D341Med (cell line): ENCODE data around the gene ZSWIM7.
"Not testable (repeated sequence)": the region's sequence is repeated elsewhere in the genome, so short reads cannot be mapped to it uniquely, and the experiment has no call there.

ENCODE experiments used
- DNase-seq: peaks from one replicate; pipeline ENCODE4 v3.0.0; 2012; ENCODE audit warnings: low spot score

Gene ZSWIM7

DNA sequence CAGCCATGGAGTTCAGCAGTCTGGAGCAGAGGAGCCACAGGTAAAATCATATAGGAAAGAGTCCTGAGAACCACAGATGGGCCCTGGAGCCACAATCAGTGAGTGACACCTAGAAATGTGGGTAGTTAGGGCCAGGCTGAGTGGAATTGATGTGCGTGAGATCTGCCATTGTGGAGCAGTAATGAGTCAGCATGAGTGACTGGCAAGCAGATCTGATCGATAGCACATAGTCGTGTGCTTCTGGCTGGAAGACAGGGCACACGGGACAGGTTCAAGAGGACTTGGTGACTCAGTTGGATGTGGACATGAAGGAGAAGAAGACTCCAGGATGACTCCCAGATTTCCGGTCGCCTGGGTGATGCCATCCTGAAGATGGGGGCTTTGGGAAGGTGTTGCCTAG is 42.3 kb downstream of the ZSWIM7 start:
- no peak for DNase-seq

DNA sequence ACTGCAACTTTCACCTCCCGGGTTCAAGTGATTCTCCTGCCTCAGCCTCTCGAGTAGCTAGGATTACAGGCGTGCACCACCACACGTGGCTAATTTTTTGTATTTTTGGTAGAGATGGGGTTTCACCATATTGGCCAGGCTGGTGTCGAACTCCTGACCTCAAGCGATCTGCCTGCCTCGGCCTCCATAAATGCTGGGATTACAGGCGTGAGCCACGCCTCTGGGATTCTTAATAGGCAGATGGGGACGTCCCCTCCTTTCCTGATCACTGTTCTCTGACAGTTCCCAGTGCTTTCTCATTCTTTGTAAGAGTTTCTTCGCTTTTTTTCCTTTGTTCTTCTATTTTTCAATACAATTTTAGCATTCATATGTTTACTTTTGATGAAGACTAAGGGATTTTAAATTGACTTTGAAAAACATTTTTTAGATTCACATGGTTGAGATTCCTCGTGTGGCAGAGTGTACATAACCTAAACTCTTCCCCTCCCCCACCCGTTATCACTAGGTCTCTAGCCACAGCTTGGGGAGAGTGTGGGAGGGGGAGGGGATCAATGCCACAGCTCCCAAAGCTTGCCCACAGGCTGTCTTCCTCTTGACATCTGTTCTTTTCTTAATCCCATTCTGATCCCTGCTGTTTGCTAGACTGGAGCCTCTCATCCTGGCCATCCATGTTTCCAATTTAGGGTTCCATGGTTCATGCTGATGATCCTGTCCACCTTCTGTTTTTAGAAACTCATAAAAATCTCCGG is 43.5 kb downstream of the ZSWIM7 start:
- DNase-seq: no peak

DNA sequence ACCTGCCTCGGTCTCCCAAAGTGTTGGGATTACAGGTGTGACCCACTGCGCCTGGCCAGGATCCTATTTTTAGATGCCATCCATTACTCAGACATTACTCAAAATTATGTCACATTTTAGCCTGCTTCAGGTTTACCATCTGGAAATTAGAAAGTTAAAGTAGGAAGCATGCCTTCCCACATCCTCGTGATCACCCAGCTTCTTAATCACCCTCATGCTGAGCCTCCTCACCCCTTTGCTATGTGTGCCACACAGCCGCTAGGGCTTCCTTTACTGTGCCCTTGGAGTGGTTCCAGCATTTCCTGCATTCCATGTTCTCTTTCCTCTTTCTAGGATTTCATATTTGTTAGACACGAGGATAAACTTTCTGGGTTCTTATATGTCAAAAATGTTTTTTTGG is 45.3 kb downstream of the ZSWIM7 start:
- DNase-seq: no peak

DNA sequence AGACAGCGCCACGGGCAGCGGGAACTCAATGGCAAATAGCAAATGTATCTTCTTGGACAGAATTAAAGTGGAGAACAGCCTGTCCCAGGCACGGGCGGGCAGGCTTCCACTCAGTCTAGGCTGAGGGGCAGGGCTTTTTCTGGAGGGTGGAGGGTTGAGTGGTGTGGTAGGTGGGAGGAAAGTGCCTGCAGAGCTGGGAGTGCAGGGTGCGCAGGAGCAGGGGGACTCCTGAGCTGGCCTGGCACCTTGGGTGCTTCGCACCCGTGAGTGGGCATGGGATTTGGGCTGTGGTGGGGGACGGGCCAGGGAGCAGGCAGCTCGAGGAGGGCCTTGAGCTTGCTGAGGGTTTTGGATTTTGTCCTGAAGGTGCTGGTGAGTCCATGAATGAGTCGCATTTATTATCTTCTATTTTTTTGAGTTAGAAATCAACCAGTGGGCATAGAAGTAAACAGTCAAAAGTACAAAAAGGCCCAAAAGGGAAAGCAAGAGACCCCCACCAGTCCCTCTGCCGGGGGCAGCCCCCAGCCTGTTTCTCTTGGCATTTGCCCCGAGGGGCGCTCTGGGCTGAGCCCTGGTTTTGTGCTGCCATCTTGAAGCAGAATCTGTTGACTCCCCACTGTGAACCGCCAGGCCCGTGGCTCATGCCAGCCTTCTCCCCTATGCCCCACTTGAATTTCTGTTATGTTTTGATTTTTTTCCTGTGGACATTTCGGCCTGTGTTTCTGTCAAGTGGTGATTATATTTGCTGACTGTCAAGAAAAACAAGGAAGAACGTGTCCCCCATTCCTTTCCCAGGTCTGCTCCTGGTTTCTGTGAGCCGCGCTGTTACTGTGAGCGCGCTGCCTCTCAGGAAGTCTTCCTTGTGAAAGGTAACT is 46.4 kb downstream of the ZSWIM7 start:
- no peak for DNase-seq

DNA sequence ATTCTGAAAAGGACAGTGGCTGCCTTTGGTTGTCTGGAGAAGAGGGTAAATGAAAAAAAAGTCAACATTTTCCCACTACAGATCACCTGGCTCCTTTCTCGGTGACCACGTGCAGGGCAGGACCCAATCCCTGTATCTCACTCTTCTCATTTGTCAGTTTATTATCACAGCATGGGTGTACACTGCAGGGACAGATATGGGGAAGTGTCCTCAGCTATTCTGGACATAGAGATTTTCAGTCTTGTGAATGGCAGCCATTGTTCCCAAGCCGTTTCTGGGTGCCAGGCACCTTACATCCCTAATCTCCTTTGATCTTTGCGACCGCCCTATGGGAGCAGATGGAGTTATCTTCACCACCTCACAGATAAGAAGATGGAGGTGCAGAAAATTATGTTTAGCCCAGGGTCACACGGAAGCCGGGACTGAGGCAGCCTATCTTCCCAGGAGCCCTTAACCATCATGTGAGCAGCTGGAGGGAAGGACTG is 47.4 kb downstream of the ZSWIM7 start:
- DNase-seq: no peak

DNA sequence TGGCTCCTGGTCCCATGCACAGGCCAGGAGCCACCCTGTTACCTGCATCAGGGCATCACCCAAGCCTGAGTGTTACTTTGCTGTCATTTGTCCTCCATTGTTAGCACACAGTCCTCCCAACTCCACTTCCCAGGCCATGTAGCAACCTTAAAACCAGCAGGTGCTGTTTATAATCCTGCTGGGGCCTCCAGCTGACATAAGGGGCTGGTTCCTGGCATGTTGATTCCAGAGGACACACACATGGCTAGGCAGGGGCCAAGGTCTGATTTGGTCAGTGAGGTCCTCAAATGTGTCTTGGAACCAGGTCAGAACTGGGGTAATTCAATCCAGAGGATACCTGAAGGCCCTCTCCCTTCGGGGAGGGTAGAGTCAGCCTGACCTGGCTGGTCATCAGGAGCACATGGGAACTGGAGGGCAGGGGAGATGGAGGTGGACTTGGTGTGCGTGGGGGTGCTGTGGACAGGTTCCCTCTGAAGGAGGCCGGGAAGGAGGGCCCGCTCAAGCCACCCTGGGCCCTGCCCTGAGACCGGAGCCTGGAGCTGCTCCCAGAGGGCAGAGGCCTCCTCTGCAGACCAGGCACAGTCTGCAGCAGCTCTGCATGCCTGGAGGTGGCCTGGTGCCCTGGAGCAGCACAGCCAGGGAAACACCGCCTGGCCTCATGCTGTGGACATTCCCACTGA is 48.0 kb downstream of the ZSWIM7 start:
- DNase-seq: no peak

DNA sequence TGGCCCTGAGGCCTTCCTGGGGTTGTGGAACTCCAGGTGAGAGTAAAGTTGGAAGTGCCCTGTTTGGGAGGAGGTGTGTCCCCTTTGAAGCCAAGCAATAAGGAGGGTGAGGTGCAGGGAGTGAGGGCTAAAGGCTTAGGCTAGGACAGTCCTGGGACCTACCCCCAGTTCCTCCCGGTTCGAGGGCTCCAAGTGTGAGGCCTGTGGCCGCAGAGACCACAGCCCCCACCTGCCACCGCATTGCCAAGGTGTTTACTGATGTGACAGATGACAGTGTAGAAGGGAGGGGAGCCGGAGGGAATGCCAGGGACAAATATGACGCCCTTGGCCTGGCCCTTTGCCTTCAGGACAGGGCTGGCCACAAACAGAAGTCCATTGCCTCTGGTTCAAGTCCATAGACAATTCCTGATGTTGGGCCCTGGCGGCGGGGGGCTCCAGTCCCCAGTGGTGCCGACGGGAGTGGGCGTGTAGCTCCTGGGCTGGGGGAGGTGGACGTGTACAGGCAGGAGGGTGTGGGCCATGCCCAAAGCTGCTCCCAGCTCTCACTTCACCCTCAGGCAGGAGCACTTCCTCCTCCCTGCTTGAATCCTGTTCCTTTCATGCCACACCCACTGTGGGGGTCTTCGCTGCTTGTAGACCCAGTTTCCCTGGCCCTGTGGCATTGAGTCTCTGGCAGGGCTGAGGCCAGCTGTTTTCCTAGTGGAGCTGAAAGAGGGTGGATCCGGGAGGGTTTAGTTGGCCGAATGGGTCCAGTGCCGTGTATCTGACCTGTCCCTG is 51.3 kb downstream of the ZSWIM7 start:
- no peak for DNase-seq

DNA sequence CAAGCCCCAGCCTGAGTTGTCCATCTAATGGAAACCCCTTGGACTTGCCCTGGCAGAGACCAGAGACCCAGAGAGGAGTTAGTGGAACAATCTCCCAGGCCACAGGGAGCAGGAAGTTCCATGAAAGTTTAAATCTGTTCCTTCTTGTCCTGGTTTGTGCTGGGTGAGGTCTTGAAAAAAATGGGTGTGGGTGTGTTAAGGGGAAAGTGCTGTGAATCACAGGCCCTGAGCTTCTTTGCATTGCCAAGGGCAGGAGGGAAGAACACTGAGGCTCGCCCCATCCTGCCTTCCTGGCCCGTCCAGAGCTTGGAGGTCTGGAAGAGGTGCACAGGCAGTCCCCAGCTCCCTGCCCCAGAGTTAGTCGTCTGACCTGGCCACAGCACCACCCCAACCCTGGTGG is 52.2 kb downstream of the ZSWIM7 start:
- no peak for DNase-seq

DNA sequence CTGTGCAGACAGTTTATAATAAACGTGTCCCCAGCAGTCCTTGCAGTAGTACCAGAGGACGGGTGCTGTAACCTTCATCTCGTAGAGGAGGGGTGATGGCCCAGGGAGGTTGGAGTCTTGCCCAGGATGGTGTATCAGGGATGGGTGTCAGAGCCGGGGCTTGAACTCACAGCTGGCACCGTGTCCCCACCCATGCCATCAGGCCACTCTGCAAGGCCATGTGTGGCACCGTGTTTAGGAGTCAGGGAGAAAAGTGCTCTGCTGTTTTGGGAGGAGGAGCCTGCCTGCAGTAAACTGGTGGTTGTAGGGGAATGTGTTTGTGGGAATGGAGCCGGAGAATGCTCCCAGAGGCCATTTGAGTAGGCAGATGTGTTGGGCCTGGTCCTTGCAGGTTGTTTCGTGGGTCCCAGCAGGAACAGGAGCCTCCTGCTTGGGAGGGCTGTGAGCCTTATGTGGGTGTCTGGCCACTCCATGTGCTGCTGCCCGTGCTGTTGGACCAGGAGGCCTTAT is 52.8 kb downstream of the ZSWIM7 start:
- DNase-seq: no peak

DNA sequence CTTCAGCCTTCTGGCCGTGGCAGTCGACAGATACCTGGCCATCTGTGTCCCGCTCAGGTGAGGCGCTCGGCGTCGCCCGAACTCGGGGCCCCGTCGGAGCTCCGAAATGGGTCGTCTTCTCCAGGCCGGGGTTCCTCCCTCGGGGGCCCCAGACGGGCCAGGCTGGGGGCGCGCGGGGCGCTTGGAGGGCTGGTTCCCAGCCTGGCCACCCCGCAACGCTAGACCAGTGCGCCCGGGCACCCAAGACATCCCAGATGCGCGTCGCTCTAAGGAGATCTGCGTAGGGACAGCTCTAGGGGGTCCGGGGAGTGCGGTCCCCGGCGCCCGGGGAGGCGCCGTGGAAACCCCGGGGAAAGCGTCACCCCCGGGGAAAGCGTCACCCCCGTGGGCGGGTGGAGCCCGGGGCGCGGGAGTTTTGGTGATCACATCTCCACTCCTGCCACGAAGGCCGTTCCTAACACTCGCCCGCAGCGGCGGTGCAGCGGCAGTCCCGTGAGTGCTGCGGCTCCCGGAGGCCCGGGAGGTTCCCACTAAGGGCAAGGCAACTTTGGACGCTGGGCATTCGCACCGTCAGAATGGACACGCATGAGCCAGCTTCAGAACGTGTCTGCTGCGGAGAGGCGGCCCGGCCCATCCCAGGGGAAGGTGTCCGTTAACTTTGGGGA is 53.8 kb downstream of the ZSWIM7 start:
- DNase-seq: no peak

DNA sequence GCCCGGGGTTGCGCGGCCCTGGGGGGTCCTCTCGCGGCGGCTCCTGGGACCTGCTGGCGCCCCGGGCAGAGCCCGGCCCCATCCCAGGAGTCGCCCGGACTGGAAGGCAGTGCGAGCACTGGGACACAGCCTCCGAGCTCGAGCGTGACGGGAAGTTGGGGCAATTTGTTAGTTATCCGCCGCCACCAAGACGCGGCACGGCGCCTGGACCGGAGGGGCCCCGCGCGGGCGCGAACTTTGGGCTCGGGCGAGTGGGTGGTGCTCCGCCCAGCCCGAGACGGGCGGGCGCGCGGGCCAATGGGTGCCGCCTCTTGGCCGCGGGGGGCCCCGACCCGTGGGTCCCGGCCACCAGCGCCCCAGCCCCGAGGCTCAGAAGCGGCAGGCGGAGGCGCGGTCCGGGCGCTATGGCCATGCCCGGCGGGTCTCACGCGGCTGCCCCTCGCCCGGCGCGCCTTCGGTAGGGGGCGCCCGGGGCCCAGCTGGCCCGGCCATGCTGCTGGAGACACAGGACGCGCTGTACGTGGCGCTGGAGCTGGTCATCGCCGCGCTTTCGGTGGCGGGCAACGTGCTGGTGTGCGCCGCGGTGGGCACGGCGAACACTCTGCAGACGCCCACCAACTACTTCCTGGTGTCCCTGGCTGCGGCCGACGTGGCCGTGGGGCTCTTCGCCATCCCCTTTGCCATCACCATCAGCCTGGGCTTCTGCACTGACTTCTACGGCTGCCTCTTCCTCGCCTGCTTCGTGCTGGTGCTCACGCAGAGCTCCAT is 54.6 kb downstream of the ZSWIM7 start, which contains the start of gene ADORA2B:
ADORA2B (plus strand) TSS at position 372 of the 768 bp plus-strand sequence; CDS start at position 491, 119 bp downstream.
- DNase-seq: peak; percentile 83

DNA sequence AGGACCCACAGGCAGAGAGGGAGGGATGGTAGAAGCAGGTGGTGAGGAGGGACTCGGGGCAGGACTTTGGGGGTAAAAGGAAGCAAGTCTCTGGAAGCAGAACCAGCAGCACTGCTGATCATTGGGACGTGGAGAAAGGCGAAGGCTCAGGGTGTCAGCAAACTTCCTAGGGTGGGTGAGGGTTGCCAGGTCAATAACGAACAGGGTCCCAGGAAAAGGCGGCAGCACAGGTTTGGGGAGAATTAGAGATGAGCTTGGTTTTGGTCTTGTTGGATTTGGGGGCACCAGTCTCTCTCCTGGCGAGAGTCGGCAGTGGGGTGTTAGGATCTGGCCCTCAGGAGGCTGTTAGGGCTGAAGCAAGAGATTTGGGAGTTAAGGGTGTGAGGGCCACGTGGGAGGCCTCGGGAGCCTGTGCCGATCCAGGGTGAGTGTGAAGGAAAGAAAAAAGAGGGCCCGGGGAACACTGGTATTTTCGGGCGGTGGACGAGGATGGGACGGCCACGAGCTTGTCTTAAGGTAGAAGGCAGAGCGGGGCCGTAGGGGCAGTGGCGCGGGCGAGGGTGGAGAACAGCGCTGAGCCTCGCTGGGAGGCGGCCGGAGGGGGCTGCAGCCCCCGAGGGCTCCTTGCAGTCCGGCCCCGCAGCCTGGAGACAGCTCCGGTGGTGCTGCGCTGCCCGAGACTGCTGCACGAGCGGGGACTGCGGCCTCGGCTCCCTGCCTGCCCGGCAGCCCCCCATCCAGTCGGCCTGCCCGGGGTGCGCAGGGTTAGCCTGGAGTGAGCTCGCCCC is 55.3 kb downstream of the ZSWIM7 start:
- DNase-seq: no peak

DNA sequence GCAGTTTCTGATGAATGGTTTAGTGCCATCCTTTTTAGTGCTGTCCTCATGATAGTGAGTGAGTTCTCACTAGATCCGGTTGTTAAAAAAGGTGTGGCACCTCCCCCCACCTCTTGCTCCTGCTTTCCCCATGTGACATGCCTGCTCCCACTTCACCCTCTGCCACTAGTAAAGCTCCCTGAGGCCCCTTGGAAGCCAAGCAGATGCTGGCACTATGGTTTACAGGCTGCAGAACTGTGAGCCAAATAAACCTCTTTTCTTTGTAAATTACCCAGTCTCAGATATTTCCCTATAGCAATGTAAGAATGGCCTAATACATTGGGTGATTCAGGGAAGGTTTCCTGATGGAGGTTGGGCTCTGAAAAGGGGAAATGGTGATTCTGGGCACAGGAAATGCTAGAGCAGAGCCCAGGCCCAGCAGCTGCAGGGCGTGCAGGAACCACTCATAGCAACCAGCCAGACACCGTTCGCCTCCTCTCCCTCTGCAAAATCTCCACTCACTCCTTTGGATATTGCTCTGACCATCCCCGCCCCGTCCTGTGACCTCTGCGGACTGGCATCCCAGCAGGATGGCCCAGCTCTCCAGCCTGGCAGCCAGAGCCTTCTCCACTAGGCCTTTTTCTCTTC is 57.2 kb downstream of the ZSWIM7 start:
- DNase-seq: no peak

DNA sequence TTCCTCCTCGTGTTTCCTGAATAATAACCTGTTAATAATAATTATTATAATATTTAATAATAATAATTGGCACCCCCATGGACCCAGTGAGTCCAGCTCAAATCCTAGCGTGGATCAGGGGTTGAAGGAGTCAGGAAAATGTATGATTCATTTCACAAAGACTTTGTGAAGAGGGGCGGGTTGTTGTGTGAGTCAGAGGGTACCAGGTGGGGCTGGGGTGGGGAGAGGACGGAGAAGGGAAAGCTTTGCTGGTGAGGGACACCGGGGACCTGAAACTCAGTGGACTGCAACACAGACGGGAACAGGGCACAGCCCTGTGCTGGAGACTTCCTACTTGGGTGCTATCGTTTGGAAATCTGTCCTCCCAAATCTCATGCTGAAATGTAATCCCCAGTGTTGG is 57.7 kb downstream of the ZSWIM7 start:
- DNase-seq: no peak

DNA sequence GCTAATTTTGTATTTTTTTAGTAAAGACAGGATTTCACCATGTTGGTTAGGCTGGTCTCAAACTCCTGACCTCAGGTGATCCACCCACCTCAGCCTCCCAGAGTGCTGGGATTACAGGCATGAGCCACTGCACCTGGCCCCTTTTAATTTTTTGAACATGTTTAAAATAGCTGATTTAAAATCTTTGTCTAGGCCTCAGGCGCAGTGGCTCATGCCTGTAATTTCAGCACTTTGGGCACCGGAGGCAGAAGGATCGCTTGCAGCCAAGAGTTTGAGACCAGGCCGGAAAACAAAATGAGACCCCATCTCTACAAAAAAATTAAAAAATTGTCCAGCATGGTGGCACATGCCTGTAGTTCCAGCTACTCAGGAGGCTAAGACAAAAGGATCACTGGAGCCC is 63.0 kb downstream of the ZSWIM7 start:
- DNase-seq: not testable (repeated sequence)

DNA sequence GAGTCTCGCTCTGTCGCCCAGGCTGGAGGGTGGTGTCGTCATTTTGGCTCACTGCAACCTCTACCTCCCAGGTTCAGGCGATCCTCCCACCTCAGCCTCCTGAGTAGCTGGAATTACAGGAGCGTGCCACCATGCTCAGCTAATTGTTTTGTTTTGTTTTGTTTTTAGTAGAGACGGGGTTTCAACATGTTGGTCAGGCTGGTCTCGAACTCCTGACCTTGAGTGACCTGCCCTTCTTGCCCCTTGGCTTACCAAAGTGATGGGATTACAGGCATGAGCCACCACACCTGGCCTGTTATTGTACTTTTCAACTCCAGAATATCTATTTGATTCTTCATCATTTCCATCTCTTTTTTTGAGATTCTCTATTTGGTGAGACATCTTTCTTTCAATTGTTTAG is 63.6 kb downstream of the ZSWIM7 start:
- no peak for DNase-seq

DNA sequence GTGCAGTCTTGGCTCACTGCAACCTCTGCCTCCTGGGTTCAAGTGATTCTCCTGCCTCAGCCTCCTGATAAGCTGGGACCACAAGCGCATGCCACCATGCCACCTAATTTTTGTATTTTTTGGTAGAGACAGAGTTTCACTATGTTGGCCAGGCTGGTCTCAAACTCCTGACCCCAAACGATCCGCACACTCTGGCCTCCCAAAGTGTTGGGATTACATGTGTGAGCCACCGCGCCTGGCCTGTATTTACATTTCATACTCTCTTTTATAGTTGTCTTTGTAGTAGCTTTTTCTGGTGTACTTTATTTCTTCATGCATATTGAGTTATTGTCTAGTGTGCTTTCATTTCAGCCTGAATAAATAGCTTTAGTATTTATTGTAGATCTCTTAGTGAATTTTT is 64.6 kb downstream of the ZSWIM7 start:
- DNase-seq: no peak

DNA sequence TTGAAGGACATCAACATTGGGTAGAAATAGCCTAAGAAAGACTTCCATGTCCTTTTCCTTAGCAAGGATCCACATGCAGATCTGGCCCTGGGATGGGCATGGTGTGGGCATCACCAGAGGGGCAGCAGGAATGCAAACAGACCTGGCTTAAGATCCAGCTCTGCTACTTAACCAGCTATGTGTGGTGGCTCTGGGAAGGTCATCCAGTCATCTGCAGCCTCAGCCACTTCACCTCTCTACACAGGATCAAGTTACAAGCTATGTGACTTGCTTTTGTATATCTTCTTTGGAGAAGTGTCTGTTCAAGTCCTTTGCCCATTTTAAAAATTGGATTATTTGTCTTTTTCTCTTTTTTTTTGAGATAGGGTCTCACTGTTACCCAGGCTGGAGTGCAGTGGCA is 68.1 kb downstream of the ZSWIM7 start:
- DNase-seq: no peak

DNA sequence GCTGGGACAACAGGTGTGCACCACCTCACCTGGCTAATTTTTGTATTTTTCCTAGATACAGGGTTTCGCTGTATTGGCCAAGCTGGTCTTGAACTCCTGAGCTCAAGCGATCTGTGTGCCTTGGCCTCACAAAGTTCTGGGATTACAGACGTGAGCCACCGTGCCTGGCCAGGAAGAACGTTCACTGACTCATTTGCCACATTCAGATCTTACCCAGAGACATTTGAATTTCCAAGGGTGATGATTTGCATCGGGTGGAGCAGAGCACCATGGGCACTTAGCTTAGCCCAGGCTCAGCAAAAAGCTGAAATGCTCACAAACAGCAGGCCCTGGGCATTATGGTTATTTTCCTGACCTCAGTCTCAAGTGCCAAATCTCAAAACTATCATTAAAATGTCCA is 69.1 kb downstream of the ZSWIM7 start:
- no peak for DNase-seq
